Erythroblast (primary cell): ENCODE results near the gene BOC.

Source experiments
- GATA1 ChIP-seq: IDR thresholded peaks from 2 replicates; pipeline ENCODE4 v1.6.1; 2011; ENCODE audit warnings: low read depth, mild to moderate bottlenecking, control low read depth, low read length, moderate library complexity
- POLR2A ChIP-seq: IDR thresholded peaks from 2 replicates; pipeline ENCODE4 v1.6.1; 2011; ENCODE audit warnings: mild to moderate bottlenecking, low read length

- TF ChIP-seq POLR2A (no peak), GATA1 (no peak)
Observed at GRCh38 chr3:113186566-113186965, 24.8 kb upstream of the BOC start.
